ENCODE data around the gene CCDC92. TPM values are rescaled to one million over a fixed set of nuclear protein-coding genes. Genes with fewer than 3 reads are reported as not detected.

Gene CCDC92
- total and polyA plus RNA-seq, 2 donors from 2014 or later = 39.3 to 41.4 TPM

- Histone ChIP-seq H3K36me3 (ENCODE audit: control insufficient read depth in 2 of 3, insufficient read depth in 3 of 3, low read length in 3 of 3) (peaks cover 0 to 7% (median 7%) of the 10 kb centered on the region in 3 donors), H3K4me3 (ENCODE audit: low read length in 3 of 3) (no peak overlapping the region), H3K27me3 (ENCODE audit: control insufficient read depth, insufficient read depth, low read length) (no peaks in the 10 kb centered on the region), H3K27ac (ENCODE audit: low read depth in 2 of 2, low read length in 2 of 2) (no peak overlapping the region), H3K4me1 (ENCODE audit: control insufficient read depth in 2 of 3, insufficient read depth in 2 of 3, low read depth in 1 of 3, low read length in 3 of 3) (peaks cover 0 to 3% (median 0%) of the 10 kb centered on the region in 3 donors), H3K9me3 (ENCODE audit: control insufficient read depth in 2 of 3, insufficient read depth in 1 of 3, low read length in 3 of 3) (no peaks in the 10 kb centered on the region), H3K9ac (ENCODE audit: low read length in 3 of 3) (no peak overlapping the region)
- FAIRE-seq (no peak), DNase-seq (peak in 1 of 5 donors; percentile 51)
- no peak for TF ChIP-seq CTCF (IDR thresholded peaks at IDR 0.05; ENCODE audit: borderline replicate concordance, extremely low read depth, insufficient read depth)
- intact Hi-C loops (cut with DNase I) = no loop called here
These were observed 36.2 kb downstream of the CCDC92 start for GRCh38 chr12:123936471-123936870.

GRCh38 chr12:123935956-123936355 is 36.7 kb downstream of the CCDC92 start:
- no peak overlapping the region for H3K4me3 ChIP-seq (ENCODE audit: low read length in 3 of 3)
- H3K9ac ChIP-seq (ENCODE audit: low read length in 3 of 3) = no peak overlapping the region
- H3K27me3 ChIP-seq (ENCODE audit: control insufficient read depth, insufficient read depth, low read length) = no peaks in the 10 kb centered on the region
- peaks cover 0 to 7% (median 5%) of the 10 kb centered on the region in 3 donors for H3K36me3 ChIP-seq (ENCODE audit: control insufficient read depth in 2 of 3, insufficient read depth in 3 of 3, low read length in 3 of 3)
- intact Hi-C loops (cut with DNase I) = no loop called here
- H3K9me3 ChIP-seq (ENCODE audit: control insufficient read depth in 2 of 3, insufficient read depth in 1 of 3, low read length in 3 of 3) = no peaks in the 10 kb centered on the region
- TF ChIP-seq CTCF (IDR thresholded peaks at IDR 0.05; ENCODE audit: borderline replicate concordance, extremely low read depth, insufficient read depth) = no peak
- peaks cover 0 to 3% (median 0%) of the 10 kb centered on the region in 3 donors for H3K4me1 ChIP-seq (ENCODE audit: control insufficient read depth in 2 of 3, insufficient read depth in 2 of 3, low read depth in 1 of 3, low read length in 3 of 3)
- FAIRE-seq (no peak), DNase-seq (peak in 1 of 5 donors; percentile 54)
- H3K27ac ChIP-seq (ENCODE audit: low read depth in 2 of 2, low read length in 2 of 2) = no peak overlapping the region

- TF ChIP-seq CTCF (IDR thresholded peaks at IDR 0.05; ENCODE audit: borderline replicate concordance, extremely low read depth, insufficient read depth) = no peak
- peak in 1 of 5 donors; percentile 32 for DNase-seq
These were observed 37.8 kb downstream of the CCDC92 start for GRCh38 chr12:123934829-123935228.

More at GRCh38 chr12:123934829-123935228, 37.8 kb downstream of the CCDC92 start:
- Histone ChIP-seq H3K27me3 (ENCODE audit: control insufficient read depth, insufficient read depth, low read length) (no peaks in the 10 kb centered on the region), H3K36me3 (ENCODE audit: control insufficient read depth in 2 of 3, insufficient read depth in 3 of 3, low read length in 3 of 3) (peaks cover 0 to 5% (median 4%) of the 10 kb centered on the region in 3 donors), H3K4me1 (ENCODE audit: control insufficient read depth in 2 of 3, insufficient read depth in 2 of 3, low read depth in 1 of 3, low read length in 3 of 3) (peaks cover 0 to 3% (median 0%) of the 10 kb centered on the region in 3 donors), H3K27ac (ENCODE audit: low read depth in 2 of 2, low read length in 2 of 2) (no peak overlapping the region), H3K9me3 (ENCODE audit: control insufficient read depth in 2 of 3, insufficient read depth in 1 of 3, low read length in 3 of 3) (no peaks in the 10 kb centered on the region), H3K4me3 (ENCODE audit: low read length in 3 of 3) (no peak overlapping the region), H3K9ac (ENCODE audit: low read length in 3 of 3) (no peak overlapping the region)
- no peak for FAIRE-seq
- intact Hi-C loops (cut with DNase I) = no loop called here

All from kidney (tissue), 14 donors.